Caco-2 (cell line): Measurements from ENCODE around the gene PIPOX. TPM values are rescaled to one million over a fixed set of nuclear protein-coding genes. Genes with fewer than 3 reads are reported as not detected.
"Not testable (repeated sequence)": the region's sequence is repeated elsewhere in the genome, so short reads cannot be mapped to it uniquely, and the experiment has no call there.

ENCODE experiments used
- BruUV-seq: library from RNA; stranded (reverse); fragments of 400-500 nt; replicated peaks from 2 replicates; lab custom pipeline; 2021; lab: Mats Ljungman, UMichigan
- CTCF ChIA-PET: fragments of 300-600 bp; sonication (Branson Sonifier 250); formaldehyde crosslinking; loops from one replicate; lab custom pipeline; 2022; ENCODE audit warnings: antibody characterized with exemption; lab: Charles Lee
- POLR2A ChIA-PET: fragments of 300-600 bp; sonication (Branson Sonifier 250); formaldehyde crosslinking; loops from one replicate; lab custom pipeline; 2022; ENCODE audit warnings: antibody characterized with exemption; lab: Charles Lee
- DNase-seq, 2 experiments: peaks; one replicate each; pipeline versions ENCODE4 v3.0.0 to v3.0.0-alpha.2; 2020 to 2022
- H3K27me3 ChIP-seq: replicated peaks from 2 replicates; pipeline ENCODE4 v1.6.0; 2011; ENCODE audit warnings: low read length; ENCODE audit not compliant: control insufficient read depth, insufficient read depth
- H3K36me3 ChIP-seq: 2 replicates; pipeline ENCODE4 v1.5.1; 2011; ENCODE audit warnings: low read length; ENCODE audit not compliant: control insufficient read depth, insufficient read depth
- H3K4me1 ChIP-seq: fragments of 250-450 bp; sonication (Bioruptor Pico); 2 replicates; pipeline ENCODE4 v1.5.1; 2020; ENCODE audit warnings: mild to moderate bottlenecking
- H3K4me3 ChIP-seq: 2 replicates; pipeline ENCODE4 v1.5.1; 2011; ENCODE audit warnings: low read depth, mild to moderate bottlenecking, control low read depth, low read length
- H3K9me3 ChIP-seq: fragments of 250-450 bp; sonication (Bioruptor Pico); 2 replicates; pipeline ENCODE4 v1.5.1; 2020; ENCODE audit warnings: mild to moderate bottlenecking, moderate library complexity
- H3K27ac Mint-ChIP-seq: one replicate; pipeline ENCODE4 v1.8.0; 2022; ENCODE audit warnings: mixed read lengths; ENCODE audit not compliant: unreplicated experiment
- H3K27me3 Mint-ChIP-seq: one replicate; pipeline ENCODE4 v1.8.0; 2022; ENCODE audit warnings: mixed read lengths; ENCODE audit not compliant: insufficient read depth, unreplicated experiment
- H3K36me3 Mint-ChIP-seq: one replicate; pipeline ENCODE4 v1.8.0; 2022; ENCODE audit warnings: mild to moderate bottlenecking, mixed read lengths; ENCODE audit not compliant: insufficient read depth, unreplicated experiment
- H3K4me1 Mint-ChIP-seq: one replicate; pipeline ENCODE4 v1.8.0; 2022; ENCODE audit warnings: low read depth, mixed read lengths; ENCODE audit not compliant: unreplicated experiment
- H3K4me3 Mint-ChIP-seq: one replicate; pipeline ENCODE4 v1.8.0; 2022; ENCODE audit warnings: mild to moderate bottlenecking, moderate library complexity, mixed read lengths; ENCODE audit not compliant: unreplicated experiment
- H3K9me3 Mint-ChIP-seq: one replicate; pipeline ENCODE4 v1.8.0; 2022; ENCODE audit warnings: mixed read lengths; ENCODE audit not compliant: unreplicated experiment
- CTCF ChIP-seq, 2 experiments: fragments of 200-600 bp in 1 of 2; IDR thresholded peaks; 1 replicate in 1 of 2; 2 replicates in 1 of 2; pipeline versions ENCODE4 v1.5.1 to v1.8.0; 2011 to 2022; ENCODE audit warnings: antibody characterized with exemption in 1 of 2, control low read depth in 1 of 2, inconsistent platforms in 1 of 2, low read depth in 1 of 2, low read length in 1 of 2, mild to moderate bottlenecking in 1 of 2, moderate library complexity in 1 of 2; ENCODE audit not compliant: insufficient read depth in 1 of 2, severe bottlenecking in 1 of 2, unreplicated experiment in 1 of 2
- intact Hi-C: fragments of 100-400 bp; cut with micrococcal nuclease; formaldehyde crosslinking; loops from one replicate; pipeline ENCODE4 v1.10.0; 2022; ENCODE audit not compliant: unreplicated experiment
- total RNA-seq: library from RNA; stranded (reverse); gene quantifications from 2 replicates; pipeline ENCODE4 v1.2.3, GENCODE V29; 2022

Gene PIPOX
- total RNA-seq, 1 experiment from 2014 or later = 2.2 TPM

GRCh38 chr17:29085223-29085622, 42.3 kb downstream of the PIPOX start:
- no peaks in the 10 kb centered on the region for H3K9me3 Mint-ChIP-seq
- no peak for DNase-seq
- no peak overlapping the region for H3K4me3 Mint-ChIP-seq
- Histone ChIP-seq H3K4me3 (no peak overlapping the region), H3K36me3 (no peaks in the 10 kb centered on the region), H3K4me1 (no peaks in the 10 kb centered on the region), H3K27me3 (no peaks in the 10 kb centered on the region), H3K9me3 (no peaks in the 10 kb centered on the region)
- ChIA-PET POLR2A (interaction anchor here (0.5 kb wide), 1 partner anchor 32 kb away, joined by 3 read pairs; no protein-coding TSS in a partner anchor), CTCF (no interaction called here)
- no peak overlapping the region for H3K27ac Mint-ChIP-seq
- H3K36me3 Mint-ChIP-seq = peaks cover 14% of the 10 kb centered on the region
- H3K4me1 Mint-ChIP-seq = no peaks in the 10 kb centered on the region
- no peak for TF ChIP-seq CTCF (IDR thresholded peaks at IDR 0.05; ENCODE audit: insufficient read depth in 1 of 2, low read depth in 1 of 2, low read length in 1 of 2, severe bottlenecking in 1 of 2, unreplicated experiment in 1 of 2)
- H3K27me3 Mint-ChIP-seq = no peaks in the 10 kb centered on the region
- intact Hi-C loops = no loop called here
- BruUV-seq = no TSS peak

GRCh38 chr17:29086628-29087332, 43.8 kb downstream of the PIPOX start:
- CTCF ChIA-PET = interaction anchor here (1.6 kb wide), 1 partner anchor 25 kb away, joined by 5 read pairs; no protein-coding TSS in a partner anchor
- Histone ChIP-seq H3K9me3 (no peaks in the 10 kb centered on the region), H3K4me1 (no peaks in the 10 kb centered on the region), H3K4me3 (no peak overlapping the region), H3K36me3 (no peaks in the 10 kb centered on the region), H3K27me3 (no peaks in the 10 kb centered on the region)
- Mint-ChIP-seq H3K27me3 (no peaks in the 10 kb centered on the region), H3K9me3 (no peaks in the 10 kb centered on the region), H3K36me3 (peaks cover 13% of the 10 kb centered on the region), H3K27ac (no peak overlapping the region), H3K4me3 (no peak overlapping the region), H3K4me1 (no peaks in the 10 kb centered on the region)
- BruUV-seq = no TSS peak
- POLR2A ChIA-PET = no interaction called here
- intact Hi-C loops = no loop called here
- no peak for TF ChIP-seq CTCF (IDR thresholded peaks at IDR 0.05; ENCODE audit: insufficient read depth in 1 of 2, low read depth in 1 of 2, low read length in 1 of 2, severe bottlenecking in 1 of 2, unreplicated experiment in 1 of 2)
- no peak for DNase-seq

GRCh38 chr17:29088782-29089181, 45.8 kb downstream of the PIPOX start:
- DNase-seq, H3K27ac Mint-ChIP-seq, POLR2A ChIA-PET, H3K4me3 Mint-ChIP-seq, H3K9me3 Mint-ChIP-seq, H3K4me1 ChIP-seq, H3K27me3 Mint-ChIP-seq, H3K4me3 ChIP-seq, H3K9me3 ChIP-seq, H3K36me3 ChIP-seq, H3K27me3 ChIP-seq, H3K4me1 Mint-ChIP-seq, intact Hi-C loops, BruUV-seq, CTCF ChIA-PET: not testable (repeated sequence)
- H3K36me3 Mint-ChIP-seq = peaks cover 28% of the 10 kb centered on the region
